K562 (cell line): ENCODE measurements around the gene A4GNT. TPM values are rescaled to one million over a fixed set of nuclear protein-coding genes. Genes with fewer than 3 reads are reported as not detected.
A peak's percentile ranks its signal among the peaks of the same experiment; 100 is the strongest.

Source experiments
- GMEB1 ChIP-seq: fragments of 250-450 bp; sonication (Bioruptor Pico); IDR thresholded peaks from 2 replicates; pipeline ENCODE4 v1.4.0; 2020; ENCODE audit warnings: mild to moderate bottlenecking
- HMGXB4 ChIP-seq: sonication (generic); formaldehyde crosslinking; IDR thresholded peaks from 2 replicates; pipeline ENCODE4 v1.8.1; 2023; ENCODE audit warnings: mild to moderate bottlenecking, missing genetic modification reagents
- KLF1 ChIP-seq: fragments of 450-650 bp; IDR thresholded peaks from 2 replicates; pipeline ENCODE4 v1.6.1; 2016; ENCODE audit warnings: missing genetic modification characterization, missing compliant biosample characterization
- MEIS2 ChIP-seq: fragments of 450-650 bp; IDR thresholded peaks from 2 replicates; pipeline ENCODE4 v1.6.1; 2014; ENCODE audit warnings: mild to moderate bottlenecking; ENCODE audit not compliant: partially characterized antibody
- MTA2 ChIP-seq: fragments of 450-650 bp; IDR thresholded peaks from 2 replicates; pipeline ENCODE4 v1.6.1; 2016; ENCODE audit warnings: low read depth
- MTA3 ChIP-seq: fragments of 450-650 bp; formaldehyde crosslinking; IDR thresholded peaks from 2 replicates; pipeline ENCODE4 v1.6.1; 2017; ENCODE audit warnings: mild to moderate bottlenecking, borderline replicate concordance
- PHF8 ChIP-seq: fragments of 200-600 bp; sonication (generic); IDR thresholded peaks from 2 replicates; pipeline ENCODE4 v1.6.1; 2012; ENCODE audit warnings: mixed run types, mild to moderate bottlenecking, inconsistent platforms, low read length, moderate library complexity, borderline replicate concordance
- POLR2AphosphoS5 ChIP-seq: IDR thresholded peaks from 2 replicates; pipeline ENCODE4 v1.6.1; 2011; ENCODE audit warnings: mild to moderate bottlenecking, low read depth, low read length, moderate library complexity; ENCODE audit not compliant: control insufficient read depth, insufficient read depth
- POLR2G ChIP-seq: fragments of 200-400 bp; formaldehyde crosslinking; IDR thresholded peaks from 2 replicates; pipeline ENCODE4 v1.6.1; 2017; ENCODE audit warnings: low read depth, mild to moderate bottlenecking, antibody characterized with exemption, low read length, moderate library complexity
- STAT6 ChIP-seq: sonication (generic); formaldehyde crosslinking; IDR thresholded peaks from 2 replicates; pipeline ENCODE4 v1.8.1; 2023; ENCODE audit warnings: mild to moderate bottlenecking, missing genetic modification reagents
- TAF9B ChIP-seq: fragments of 450-650 bp; IDR thresholded peaks from 2 replicates; pipeline ENCODE4 v1.6.1; 2018; ENCODE audit warnings: mild to moderate bottlenecking; ENCODE audit not compliant: partially characterized antibody
- TBP ChIP-seq: optimal IDR thresholded peaks from 2 replicates; pipeline ENCODE3; 2011; ENCODE audit warnings: low read depth, low read length, improper control_type of control experiment
- TFAP4 ChIP-seq: sonication (generic); formaldehyde crosslinking; IDR thresholded peaks from 2 replicates; pipeline ENCODE4 v1.8.0; 2022; ENCODE audit warnings: missing genetic modification reagents, mild to moderate bottlenecking, moderate library complexity, borderline replicate concordance
- ZNF280B ChIP-seq: fragments of 250-450 bp; sonication (Bioruptor Pico); IDR thresholded peaks from 2 replicates; pipeline ENCODE4 v1.5.1; 2021; ENCODE audit warnings: mild to moderate bottlenecking
- ZNF282 ChIP-seq: sonication (generic); formaldehyde crosslinking; IDR thresholded peaks from 2 replicates; pipeline ENCODE4 v1.8.1; 2023; ENCODE audit warnings: missing genetic modification reagents
- ZNF644 ChIP-seq: fragments of 200-800 bp; sonication (Bioruptor generic); IDR thresholded peaks from 2 replicates; pipeline ENCODE4 v1.6.1; 2016; ENCODE audit warnings: low read depth, missing genetic modification characterization, missing compliant biosample characterization
- ZNF695 ChIP-seq: fragments of 450-650 bp; formaldehyde crosslinking; IDR thresholded peaks from 2 replicates; pipeline ENCODE4 v1.4.0; 2020; ENCODE audit warnings: mild to moderate bottlenecking, moderate library complexity
- ZNF707 ChIP-seq: fragments of 250-450 bp; sonication (Bioruptor Pico); conservative IDR thresholded peaks from 2 replicates; pipeline ENCODE4 v1.8.0; 2022; ENCODE audit warnings: inconsistent platforms, mild to moderate bottlenecking, moderate library complexity
- ZSCAN32 ChIP-seq: fragments of 450-650 bp; formaldehyde crosslinking; IDR thresholded peaks from 2 replicates; pipeline ENCODE4 v1.4.0; 2020; ENCODE audit warnings: mild to moderate bottlenecking, moderate library complexity
- polyA plus RNA-seq, 8 experiments: library from polyadenylated mRNA; depleted of rRNA in 4 of 8; stranded (reverse) in 5 of 8; unstranded in 3 of 8; fragments of >200 nt; fragmentation: Nextera tagmentation in 2 of 8; fragmentation: Illumina TruSeq in 1 of 8; extraction: Ambion mirVana in 2 of 8; extraction: Trizol in 1 of 8; gene quantifications; 2 replicates each; pipeline versions ENCODE4 v1.2.1 to v1.2.3, GENCODE V29; 2011 to 2014; ENCODE audit warnings: inconsistent platforms in 1 of 8, missing spikeins in 1 of 8
- total RNA-seq, 7 experiments: library from RNA; depleted of rRNA in 6 of 7; stranded (reverse); fragments of >200 nt in 6 of 7; fragmentation: Illumina TruSeq in 2 of 7; extraction: Trizol in 2 of 7; gene quantifications; 2 replicates each; pipeline versions ENCODE4 v1.2.1 to v1.2.3, GENCODE V29; 2011 to 2021; ENCODE audit warnings: low replicate concordance in 1 of 7

The A4GNT gene
- total and polyA plus RNA-seq, 9 of the 15 experiments (the other 6 are each of a cell fraction or from before 2014, with no cell fraction given) = not detected

GRCh38 chr3:138174421-138175131 lies 42.4 kb upstream of the A4GNT start, which contains the start of gene DBR1 (continued):
- peak; percentile 73 for TF ChIP-seq TAF9B
- no peak for TF ChIP-seq MEIS2
- peak; percentile 80 for TF ChIP-seq POLR2AphosphoS5
- TF ChIP-seq PHF8 = peak; percentile 93
- TF ChIP-seq MTA2 = no peak
- TF ChIP-seq ZSCAN32 (CRISPR knock-in tag) = no peak
- TF ChIP-seq KLF1 (tag) = peak; percentile 63; the same call in 1 of the 2 replicates
- TF ChIP-seq TFAP4 (CRISPR knock-in tag) = peak; percentile 63; the same call in 1 of the 2 replicates
- TF ChIP-seq ZNF695 (CRISPR knock-in tag) = no peak
- TF ChIP-seq TBP = peak; percentile 95
- no peak for TF ChIP-seq STAT6 (CRISPR knock-in tag)
- TF ChIP-seq ZNF644 (tag) = no peak
- no peak for TF ChIP-seq ZNF282 (CRISPR knock-in tag)
- TF ChIP-seq ZNF280B (CRISPR knock-in tag) = no peak
- no peak for TF ChIP-seq HMGXB4 (CRISPR knock-in tag)
- TF ChIP-seq ZNF707 (CRISPR knock-in tag) = no peak
- peak; percentile 99 for TF ChIP-seq POLR2G
- TF ChIP-seq MTA3 = 0 out of 2 replicates have a peak, but pooled peaks have one; percentile 40
- no peak for TF ChIP-seq GMEB1 (CRISPR knock-in tag)
